Hepatocyte (in vitro differentiated cells): ENCODE measurements around the gene POU4F3. TPM values are rescaled to one million over a fixed set of nuclear protein-coding genes. Genes with fewer than 3 reads are reported as not detected.
A peak's percentile ranks its signal among the peaks of the same experiment; 100 is the strongest.

Experiments used
- DNase-seq: peaks from one replicate; pipeline ENCODE4 v3.0.0-alpha.2; 2016; ENCODE audit warnings: low spot score
- H2AFZ ChIP-seq: fragments of 200-600 bp; sonication (generic); 2 replicates; pipeline ENCODE4 v1.6.0; 2016; ENCODE audit warnings: antibody characterized with exemption, mild to moderate bottlenecking
- H3K27ac ChIP-seq: fragments of 200-600 bp; sonication (generic); 2 replicates; pipeline ENCODE4 v1.5.1; 2016; ENCODE audit warnings: mild to moderate bottlenecking
- H3K27me3 ChIP-seq: fragments of 200-600 bp; sonication (generic); 2 replicates; pipeline ENCODE4 v1.6.1; 2016
- H3K36me3 ChIP-seq: fragments of 200-600 bp; sonication (generic); replicated peaks from 2 replicates; pipeline ENCODE4 v1.5.1; 2016; ENCODE audit warnings: low read depth; ENCODE audit not compliant: insufficient read depth
- H3K4me1 ChIP-seq: fragments of 200-600 bp; sonication (generic); 2 replicates; pipeline ENCODE4 v1.5.1; 2016; ENCODE audit warnings: mild to moderate bottlenecking, moderate library complexity; ENCODE audit not compliant: insufficient read depth
- H3K4me2 ChIP-seq: fragments of 200-600 bp; sonication (generic); 2 replicates; pipeline ENCODE4 v1.6.0; 2016
- H3K4me3 ChIP-seq: fragments of 200-600 bp; sonication (generic); 2 replicates; pipeline ENCODE4 v1.5.1; 2016; ENCODE audit warnings: mild to moderate bottlenecking
- H3K79me2 ChIP-seq: fragments of 200-600 bp; sonication (generic); 2 replicates; pipeline ENCODE4 v1.6.0; 2017; ENCODE audit warnings: mild to moderate bottlenecking
- H3K9me2 ChIP-seq: fragments of 200-600 bp; sonication (generic); replicated peaks from 2 replicates; pipeline ENCODE4 v1.6.0; 2017; ENCODE audit warnings: mild to moderate bottlenecking; ENCODE audit not compliant: insufficient read depth
- H3K9me3 ChIP-seq: fragments of 200-600 bp; sonication (generic); 2 replicates; pipeline ENCODE4 v1.5.1; 2016; ENCODE audit warnings: low read depth, mild to moderate bottlenecking
- H4K20me1 ChIP-seq: fragments of 200-600 bp; sonication (generic); 2 replicates; pipeline ENCODE4 v1.6.0; 2016; ENCODE audit warnings: mild to moderate bottlenecking; ENCODE audit not compliant: insufficient read depth, poor library complexity, severe bottlenecking
- EZH2 ChIP-seq: fragments of 200-600 bp; sonication (generic); IDR thresholded peaks from 2 replicates; pipeline ENCODE4 v1.6.1; 2016; ENCODE audit warnings: antibody characterized with exemption, mild to moderate bottlenecking, borderline replicate concordance
- EZH2phosphoT487 ChIP-seq: fragments of 200-600 bp; sonication (generic); IDR thresholded peaks from one replicate; pipeline ENCODE4 v1.6.1; 2018; ENCODE audit warnings: antibody characterized with exemption, mild to moderate bottlenecking, low read depth, moderate library complexity; ENCODE audit not compliant: unreplicated experiment, severe bottlenecking
- WGBS: methylation state at CpG from one replicate; pipeline ENCODE4 v1.1.6; 2016; ENCODE audit warnings: low lambda C conversion rate; ENCODE audit errors: missing lambda C conversion rate; 5-methylcytosine and 5-hydroxymethylcytosine counted together
- polyA plus RNA-seq: library from polyadenylated mRNA; unstranded; fragments of >200 nt; fragmentation: Nextera tagmentation; extraction: Ambion mirVana; gene quantifications from 2 replicates; pipeline ENCODE4 v1.2.1, GENCODE V29; 2016
- total RNA-seq: library from RNA; depleted of rRNA; stranded (reverse); fragments of >200 nt; gene quantifications from 2 replicates; pipeline ENCODE4 v1.2.3, GENCODE V29; 2014
- TF ChIP-seq, protein P1 (sequence below): fragments of 200-600 bp; sonication (generic); IDR thresholded peaks from 2 replicates; pipeline ENCODE4 v1.5.1; 2016; ENCODE audit warnings: antibody characterized with exemption, mild to moderate bottlenecking; ENCODE audit not compliant: poor library complexity

The POU4F3 gene
- total and polyA plus RNA-seq, 2 experiments from 2014 or later: not detected

DNA sequence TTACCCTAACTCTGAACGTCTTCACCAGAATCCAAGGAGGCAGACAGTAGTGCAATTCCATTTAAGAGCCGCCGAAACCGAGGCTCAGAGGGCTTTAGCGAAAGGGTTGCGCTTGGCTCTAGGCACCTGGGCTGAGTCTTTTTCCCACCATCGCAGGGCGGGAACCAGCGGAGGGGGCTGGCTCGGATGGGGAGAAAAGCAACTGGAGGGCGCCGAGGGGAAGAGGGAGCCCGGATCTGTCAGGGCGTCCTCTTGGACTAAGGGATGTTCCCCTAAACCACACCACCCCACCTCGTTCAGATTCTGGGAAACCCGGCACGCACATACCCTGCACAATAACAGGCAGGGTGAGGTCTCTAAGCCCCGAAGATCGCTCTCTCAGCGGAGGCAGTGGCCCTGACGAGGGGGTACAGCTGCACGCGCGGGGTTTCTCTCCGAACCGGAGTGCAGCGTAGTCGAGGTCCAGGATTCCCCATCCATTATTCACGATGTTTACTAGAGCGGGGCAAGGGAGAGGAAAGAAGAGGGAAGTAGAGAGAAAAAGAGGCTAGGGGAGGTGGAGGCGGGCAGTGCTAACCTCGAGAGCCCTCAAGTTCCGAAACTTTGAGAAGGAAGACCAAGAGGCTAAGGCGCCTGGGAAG is 1.3 kb upstream of the POU4F3 start:
- TF ChIP-seq EZH2: peak; percentile 69
- TF ChIP-seq EZH2phosphoT487: no peak
- TF ChIP-seq, protein P1, sequence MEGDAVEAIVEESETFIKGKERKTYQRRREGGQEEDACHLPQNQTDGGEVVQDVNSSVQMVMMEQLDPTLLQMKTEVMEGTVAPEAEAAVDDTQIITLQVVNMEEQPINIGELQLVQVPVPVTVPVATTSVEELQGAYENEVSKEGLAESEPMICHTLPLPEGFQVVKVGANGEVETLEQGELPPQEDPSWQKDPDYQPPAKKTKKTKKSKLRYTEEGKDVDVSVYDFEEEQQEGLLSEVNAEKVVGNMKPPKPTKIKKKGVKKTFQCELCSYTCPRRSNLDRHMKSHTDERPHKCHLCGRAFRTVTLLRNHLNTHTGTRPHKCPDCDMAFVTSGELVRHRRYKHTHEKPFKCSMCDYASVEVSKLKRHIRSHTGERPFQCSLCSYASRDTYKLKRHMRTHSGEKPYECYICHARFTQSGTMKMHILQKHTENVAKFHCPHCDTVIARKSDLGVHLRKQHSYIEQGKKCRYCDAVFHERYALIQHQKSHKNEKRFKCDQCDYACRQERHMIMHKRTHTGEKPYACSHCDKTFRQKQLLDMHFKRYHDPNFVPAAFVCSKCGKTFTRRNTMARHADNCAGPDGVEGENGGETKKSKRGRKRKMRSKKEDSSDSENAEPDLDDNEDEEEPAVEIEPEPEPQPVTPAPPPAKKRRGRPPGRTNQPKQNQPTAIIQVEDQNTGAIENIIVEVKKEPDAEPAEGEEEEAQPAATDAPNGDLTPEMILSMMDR: no peak
- H3K9me3 ChIP-seq: no peaks in the 10 kb centered on the region
- H2AFZ ChIP-seq: no peak overlapping the region
- no peaks in the 10 kb centered on the region for H4K20me1 ChIP-seq
- no peak overlapping the region for H3K27ac ChIP-seq
- no peaks in the 10 kb centered on the region for H3K4me1 ChIP-seq
- no peak overlapping the region for H3K4me3 ChIP-seq
- DNase-seq: no peak
- H3K27me3 ChIP-seq: peaks cover 97% of the 10 kb centered on the region
- H3K9me2 ChIP-seq: no peaks in the 10 kb centered on the region
- no peaks in the 10 kb centered on the region for H3K79me2 ChIP-seq
- H3K4me2 ChIP-seq: no peak overlapping the region
- 5% methylated on average over 33 of the region's 34 CpGs for WGBS
- no peaks in the 10 kb centered on the region for H3K36me3 ChIP-seq

DNA sequence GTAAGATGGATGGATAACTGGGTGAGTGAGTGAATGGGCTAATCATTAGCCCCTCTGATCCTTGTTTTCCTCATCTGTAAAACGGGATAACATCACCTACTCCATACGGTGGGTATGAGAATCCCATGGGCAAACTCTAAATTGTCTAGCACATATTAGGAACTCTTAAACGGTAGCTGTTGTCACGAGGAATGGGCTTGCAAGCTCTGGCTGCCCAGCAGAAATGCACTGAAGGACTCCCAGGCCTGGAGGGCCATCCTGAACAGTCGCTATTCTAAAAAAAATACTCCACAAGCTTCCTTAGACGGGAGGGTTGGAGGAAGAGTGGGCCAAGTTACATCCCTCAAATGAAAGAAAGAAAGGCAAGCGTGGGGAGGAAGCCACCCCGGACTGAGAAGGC is 711 bp upstream of the POU4F3 start:
- H3K27me3 ChIP-seq: peaks cover 97% of the 10 kb centered on the region
- no peaks in the 10 kb centered on the region for H4K20me1 ChIP-seq
- WGBS: 3% methylated on average over 8 of the region's 8 CpGs
- H3K9me2 ChIP-seq: no peaks in the 10 kb centered on the region
- no peak overlapping the region for H3K27ac ChIP-seq
- H3K4me2 ChIP-seq: no peak overlapping the region
- H3K9me3 ChIP-seq: no peaks in the 10 kb centered on the region
- TF ChIP-seq EZH2phosphoT487 (peak; percentile 22), EZH2 (peak; percentile 69)
- TF ChIP-seq, protein P1: no peak
- H3K4me1 ChIP-seq: no peaks in the 10 kb centered on the region
- no peaks in the 10 kb centered on the region for H3K36me3 ChIP-seq
- no peak overlapping the region for H3K4me3 ChIP-seq
- H3K79me2 ChIP-seq: no peaks in the 10 kb centered on the region
- H2AFZ ChIP-seq: no peak overlapping the region
- no peak for DNase-seq

DNA sequence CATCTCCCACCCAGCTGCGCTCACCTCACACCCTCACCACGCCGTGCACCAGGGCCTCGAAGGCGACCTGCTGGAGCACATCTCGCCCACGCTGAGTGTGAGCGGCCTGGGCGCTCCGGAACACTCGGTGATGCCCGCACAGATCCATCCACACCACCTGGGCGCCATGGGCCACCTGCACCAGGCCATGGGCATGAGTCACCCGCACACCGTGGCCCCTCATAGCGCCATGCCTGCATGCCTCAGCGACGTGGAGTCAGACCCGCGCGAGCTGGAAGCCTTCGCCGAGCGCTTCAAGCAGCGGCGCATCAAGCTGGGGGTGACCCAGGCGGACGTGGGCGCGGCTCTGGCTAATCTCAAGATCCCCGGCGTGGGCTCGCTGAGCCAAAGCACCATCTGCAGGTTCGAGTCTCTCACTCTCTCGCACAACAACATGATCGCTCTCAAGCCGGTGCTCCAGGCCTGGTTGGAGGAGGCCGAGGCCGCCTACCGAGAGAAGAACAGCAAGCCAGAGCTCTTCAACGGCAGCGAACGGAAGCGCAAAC is 1.1 kb downstream of the POU4F3 start:
- Histone ChIP-seq H3K9me3 (no peaks in the 10 kb centered on the region), H4K20me1 (no peaks in the 10 kb centered on the region), H3K79me2 (no peaks in the 10 kb centered on the region), H3K27me3 (peaks cover 97% of the 10 kb centered on the region), H3K9me2 (no peaks in the 10 kb centered on the region), H3K4me2 (peak overlapping the region; percentile 80), H3K27ac (no peak overlapping the region), H2AFZ (no peak overlapping the region), H3K4me3 (no peak overlapping the region), H3K36me3 (no peaks in the 10 kb centered on the region), H3K4me1 (peaks cover 4% of the 10 kb centered on the region)
- TF ChIP-seq EZH2phosphoT487: no peak
- no peak for TF ChIP-seq EZH2
- TF ChIP-seq, protein P1: no peak
- 11% methylated on average over 42 of the region's 44 CpGs for WGBS
- no peak for DNase-seq
